Head of caudate nucleus (tissue), 42 donors: ENCODE data around the gene CRCP.
"Not testable (repeated sequence)": the region's sequence is repeated elsewhere in the genome, so short reads cannot be mapped to it uniquely, and the experiment has no call there.

Experiments used
- DNase-seq, 42 donors: peaks; one replicate each; pipeline versions ENCODE4 v3.0.0 to v3.0.0-alpha.2; 2020 to 2021; ENCODE audit warnings: mixed read lengths in 7 of 42
- intact Hi-C: fragments of 100-400 bp; cut with DNase I; formaldehyde crosslinking; loops from one replicate; pipeline ENCODE4 v1.15.0; 2022

The CRCP gene

DNA sequence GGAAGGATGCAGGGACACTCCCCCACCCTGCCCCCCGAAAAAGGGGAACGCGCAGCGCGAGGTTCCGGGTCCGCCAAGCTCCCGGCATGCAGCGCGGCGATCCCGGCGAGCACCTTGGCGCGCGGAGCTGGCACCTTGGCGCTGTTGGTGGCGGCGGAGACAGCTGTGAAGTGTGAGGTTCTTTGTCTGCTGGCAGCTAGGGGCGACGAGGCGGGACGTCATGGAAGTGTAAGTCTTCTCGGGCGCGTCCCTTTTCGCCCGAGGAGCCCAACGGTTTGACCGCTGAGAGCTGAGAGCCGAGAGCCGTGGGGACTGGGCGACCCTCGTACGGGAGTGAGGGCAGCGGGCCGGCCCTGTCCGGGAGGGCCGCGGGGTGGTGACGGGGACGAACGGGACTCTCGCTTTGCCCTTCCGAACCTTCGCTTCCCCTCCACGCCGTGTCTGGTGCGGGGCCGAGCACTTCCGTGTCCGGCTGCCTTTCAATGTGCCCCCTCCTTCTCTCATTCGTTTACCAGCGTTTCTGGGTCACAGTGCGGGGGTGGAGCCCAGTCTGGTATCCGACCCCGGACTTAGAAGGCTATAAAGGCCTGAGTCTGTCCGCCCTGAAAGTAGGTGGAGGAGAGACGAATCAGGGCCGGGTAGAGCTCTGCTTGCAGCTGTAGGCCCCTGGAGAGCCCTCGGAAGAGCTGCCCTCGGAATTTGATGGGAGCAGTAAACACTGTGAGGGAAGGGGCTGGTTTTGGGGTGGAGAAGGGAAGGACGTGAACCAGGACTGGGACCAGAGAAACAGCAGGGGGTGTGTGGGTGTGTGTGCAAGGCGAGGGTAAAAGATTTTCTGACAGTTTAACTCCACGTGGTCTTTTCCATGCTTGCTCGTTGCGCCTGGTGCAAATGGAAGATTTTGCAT is at the start of gene CRCP:
CRCP (plus strand) TSS at position 105 of the 907 bp plus-strand sequence; CDS start at position 221, 116 bp downstream.
- peak; percentile 56 to 93 (median 86) for DNase-seq
- intact Hi-C loops = no loop called here

DNA sequence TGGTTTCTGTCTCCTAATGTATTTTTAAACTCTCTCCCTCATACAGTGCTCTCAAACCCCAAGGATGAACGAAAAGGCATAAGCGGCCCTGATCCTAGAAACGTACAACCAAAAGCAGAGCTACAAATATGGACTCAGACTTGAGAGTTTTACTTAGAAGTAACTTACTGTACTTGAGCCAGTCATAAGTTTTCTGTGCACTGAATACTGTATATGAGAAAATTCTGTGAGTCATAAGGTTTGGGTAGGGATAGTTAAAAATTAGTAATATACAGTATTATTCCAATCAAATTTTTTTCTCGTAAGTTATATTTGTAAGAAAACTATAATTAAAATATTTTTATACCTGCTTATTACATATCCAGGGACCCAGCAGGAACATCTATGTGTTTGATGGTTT is 44.9 kb upstream of the CRCP start:
- DNase-seq = no peak
- intact Hi-C loops = no loop called here

DNA sequence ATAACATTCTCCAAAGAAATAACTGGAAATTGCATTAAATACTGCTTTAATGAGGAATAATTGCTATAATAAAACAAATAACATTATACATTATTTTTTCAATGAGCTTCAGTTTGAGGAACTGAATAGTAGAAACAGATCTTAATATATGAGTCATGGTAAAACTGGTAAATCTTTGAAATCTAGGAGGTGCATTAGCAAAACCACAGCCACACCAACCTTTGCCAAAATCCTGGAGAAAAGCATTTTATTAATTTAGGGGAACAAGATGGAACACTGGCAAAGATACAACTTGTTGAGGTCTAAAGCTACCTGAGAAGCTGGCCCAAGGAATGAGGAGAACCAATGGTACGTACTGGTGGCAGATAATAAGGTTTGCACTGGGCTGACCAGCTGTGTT is 44.4 kb upstream of the CRCP start:
- intact Hi-C loops = no loop called here
- DNase-seq = no peak

DNA sequence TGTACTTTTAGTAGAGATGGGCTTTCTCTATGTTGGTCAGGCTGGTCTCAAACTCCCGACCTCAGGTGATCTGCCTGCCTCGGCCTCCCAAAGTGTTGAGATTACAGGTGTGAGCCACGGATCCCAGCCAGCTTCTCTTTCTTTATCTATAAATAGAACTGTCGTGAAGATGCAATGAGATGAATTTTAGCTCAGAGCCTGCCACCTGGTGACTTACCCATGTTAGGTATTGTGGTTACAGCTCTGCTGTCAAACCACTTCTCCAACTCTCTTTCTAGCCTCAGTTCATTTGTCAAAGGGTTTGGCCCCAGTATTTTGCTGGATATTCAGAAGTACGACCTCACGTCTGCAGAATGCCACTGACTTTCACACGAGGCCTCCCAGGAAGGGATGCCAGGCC is 42.4 kb upstream of the CRCP start:
- intact Hi-C loops = not testable (repeated sequence)
- peak in 14 of 42 donors; percentile 11 to 52 (median 32) for DNase-seq

DNA sequence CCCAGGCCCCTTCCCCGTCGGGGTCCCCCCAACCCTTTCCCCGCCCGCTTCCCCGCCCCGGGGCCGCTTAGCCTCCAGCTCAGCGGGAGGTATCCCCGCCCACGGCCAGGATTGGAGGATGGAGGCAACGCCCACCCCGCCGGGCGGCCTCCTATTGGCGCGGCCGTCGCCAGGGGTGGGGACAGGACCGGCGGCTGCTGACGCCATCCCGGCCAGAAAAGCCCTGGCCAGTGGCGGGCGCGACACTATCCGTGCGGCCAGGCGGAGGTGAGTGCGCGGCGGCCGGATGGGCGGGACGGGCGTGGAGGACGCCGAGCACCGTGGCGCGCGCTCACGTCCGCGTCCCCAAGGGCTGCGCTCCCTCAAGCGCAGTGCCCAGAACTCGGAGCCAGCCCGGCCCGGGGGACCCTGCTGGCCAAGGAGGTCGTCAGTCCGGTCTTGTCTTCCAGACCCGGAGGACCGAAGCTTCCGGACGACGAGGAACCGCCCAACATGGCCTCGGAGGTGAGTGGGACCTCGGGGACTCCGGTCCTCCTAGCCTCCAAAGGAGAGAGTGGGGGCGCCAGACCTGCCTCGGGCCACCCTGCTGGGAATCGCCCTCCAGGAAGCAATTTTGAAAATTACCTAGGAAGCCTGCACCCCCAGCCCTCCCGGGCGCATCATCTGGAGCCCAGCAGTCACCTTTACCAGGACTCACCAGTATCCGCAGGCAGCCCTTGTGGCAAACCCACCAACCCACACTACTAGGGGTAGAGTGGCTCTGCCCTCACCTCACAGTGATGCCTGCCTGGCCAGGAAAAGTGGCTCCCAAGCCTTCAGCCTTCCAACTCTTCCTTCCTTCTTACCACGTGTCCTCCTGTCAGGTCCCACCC is 38.8 kb upstream of the CRCP start, which contains the start of gene ASL:
ASL (plus strand) TSS at position 230 of the 872 bp plus-strand sequence; CDS start at position 493, 263 bp downstream.
- DNase-seq = peak; percentile 81 to 98 (median 96)
- intact Hi-C loops = no loop called here

DNA sequence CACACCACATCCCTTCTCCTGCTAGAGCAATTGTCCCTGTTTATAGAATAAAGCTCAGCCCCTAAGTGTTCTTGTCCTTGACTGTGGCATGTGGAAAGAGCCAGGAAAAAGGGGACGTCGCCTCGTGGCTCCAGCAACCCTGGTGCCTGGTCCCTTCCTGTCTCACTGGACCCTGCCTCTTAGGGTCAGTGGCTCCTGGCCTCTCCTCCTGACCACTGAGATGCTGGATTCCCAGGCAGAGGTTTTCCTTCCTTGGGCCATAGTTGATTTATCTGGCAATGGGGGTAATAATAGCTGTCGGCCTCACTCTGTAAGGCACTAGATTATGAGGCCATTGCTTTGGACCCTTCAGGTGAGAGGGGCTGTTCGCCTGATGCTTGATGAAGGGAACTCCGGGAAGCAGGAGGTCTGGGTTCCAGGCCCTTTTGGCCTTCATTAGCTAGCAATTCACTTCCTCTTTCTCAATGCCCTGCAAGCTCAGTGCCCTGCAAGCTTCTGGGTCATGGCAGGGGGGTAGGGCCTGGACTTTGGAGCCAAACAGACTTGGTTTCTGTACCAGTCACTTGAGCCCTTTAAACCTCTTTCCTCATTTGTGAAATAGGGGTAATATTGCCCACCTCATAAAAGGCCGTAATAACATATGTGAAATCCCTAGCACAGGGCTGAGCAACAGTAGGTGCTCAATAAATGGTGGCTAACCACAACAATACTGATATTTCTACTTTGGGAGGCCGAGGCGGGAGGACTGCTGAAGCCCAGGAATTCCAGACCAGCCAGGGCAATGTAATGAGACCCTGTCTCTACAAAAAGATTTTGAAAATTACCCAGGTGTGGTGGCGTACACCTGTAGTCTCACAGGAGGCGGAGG is 38.0 kb upstream of the CRCP start:
- DNase-seq = no peak
- intact Hi-C loops = no loop called here

DNA sequence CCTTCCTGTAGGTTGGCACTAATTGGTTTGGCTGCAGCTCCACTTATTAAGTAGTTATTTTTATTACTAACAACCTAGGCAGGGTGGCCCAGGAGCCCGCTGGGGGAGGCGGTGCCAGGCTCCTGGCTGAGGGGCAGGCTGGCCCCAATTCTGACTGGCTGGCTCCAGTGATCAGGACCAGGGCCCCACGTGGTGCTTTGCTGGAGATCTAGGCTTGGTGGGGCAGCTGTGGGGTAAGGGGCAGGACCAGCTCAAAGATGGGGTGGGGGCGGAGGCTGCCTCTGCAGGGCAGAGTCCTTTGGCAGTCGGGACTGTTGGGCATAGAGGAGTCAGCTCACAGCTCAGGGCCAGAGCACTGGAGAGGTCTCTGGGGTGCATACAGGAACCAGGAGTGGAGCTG is 36.6 kb upstream of the CRCP start:
- no peak for DNase-seq

DNA sequence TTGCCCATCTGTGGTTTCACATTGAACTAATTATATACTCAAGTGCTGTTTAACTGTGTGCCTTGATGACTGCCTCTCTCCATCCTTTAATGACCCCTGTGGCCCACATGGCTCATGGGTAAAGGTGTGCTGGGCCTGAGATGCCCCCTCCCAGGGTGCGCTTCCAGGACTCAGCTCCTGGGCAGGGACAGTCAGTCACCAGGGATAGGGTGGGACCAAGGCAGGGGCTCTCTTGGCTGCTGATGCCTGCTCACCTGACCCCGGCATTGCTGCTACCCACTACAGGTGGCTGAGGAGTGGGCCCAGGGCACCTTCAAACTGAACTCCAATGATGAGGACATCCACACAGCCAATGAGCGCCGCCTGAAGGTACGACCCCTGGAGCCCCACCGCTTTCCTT is 32.6 kb upstream of the CRCP start:
- DNase-seq = no peak
- intact Hi-C loops = no loop called here

More for the DNA sequence above, 36.6 kb upstream of the CRCP start:
- intact Hi-C loops = no loop called here

DNA sequence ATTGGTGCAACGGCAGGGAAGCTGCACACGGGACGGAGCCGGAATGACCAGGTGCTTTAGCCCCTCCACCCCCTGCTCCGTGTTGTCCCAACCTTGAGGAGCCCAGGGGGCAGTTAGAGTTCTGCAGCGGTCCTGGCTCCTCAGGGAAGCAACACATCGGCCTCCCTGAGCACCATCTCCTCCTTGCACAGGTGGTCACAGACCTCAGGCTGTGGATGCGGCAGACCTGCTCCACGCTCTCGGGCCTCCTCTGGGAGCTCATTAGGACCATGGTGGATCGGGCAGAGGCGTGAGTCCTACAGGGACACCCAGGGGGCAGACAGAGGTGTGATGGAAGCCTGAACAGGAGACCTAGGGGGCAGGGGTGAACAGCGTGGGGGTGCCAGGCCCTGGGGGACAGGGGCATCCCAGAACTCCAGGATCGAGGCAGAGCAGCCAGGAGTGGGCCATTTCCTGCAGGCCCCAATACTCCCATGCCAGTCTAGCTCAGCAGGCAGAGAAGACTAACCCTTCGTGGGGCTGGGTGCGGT is 31.7 kb upstream of the CRCP start:
- intact Hi-C loops = no loop called here
- DNase-seq = no peak

DNA sequence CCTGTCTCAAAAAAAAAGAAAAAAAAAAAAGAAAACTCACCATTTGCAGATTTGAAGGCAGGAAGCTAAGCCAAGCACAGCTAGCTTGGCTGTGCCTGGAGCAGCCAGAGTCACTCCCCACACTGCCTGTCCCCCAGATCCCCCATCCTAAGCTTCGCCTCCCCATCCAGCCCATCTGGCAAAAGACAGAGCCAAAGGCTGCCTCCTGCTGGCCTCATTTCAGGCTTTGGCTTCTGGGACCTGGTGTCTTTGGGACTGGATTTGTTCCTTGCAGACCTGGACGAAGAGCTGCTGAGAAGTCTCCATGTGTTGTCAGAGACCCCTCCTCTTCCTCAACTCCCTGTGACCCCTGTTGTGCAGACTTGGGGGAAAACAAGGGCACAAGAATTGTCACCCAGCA is 31.0 kb upstream of the CRCP start:
- intact Hi-C loops = no loop called here
- no peak for DNase-seq

DNA sequence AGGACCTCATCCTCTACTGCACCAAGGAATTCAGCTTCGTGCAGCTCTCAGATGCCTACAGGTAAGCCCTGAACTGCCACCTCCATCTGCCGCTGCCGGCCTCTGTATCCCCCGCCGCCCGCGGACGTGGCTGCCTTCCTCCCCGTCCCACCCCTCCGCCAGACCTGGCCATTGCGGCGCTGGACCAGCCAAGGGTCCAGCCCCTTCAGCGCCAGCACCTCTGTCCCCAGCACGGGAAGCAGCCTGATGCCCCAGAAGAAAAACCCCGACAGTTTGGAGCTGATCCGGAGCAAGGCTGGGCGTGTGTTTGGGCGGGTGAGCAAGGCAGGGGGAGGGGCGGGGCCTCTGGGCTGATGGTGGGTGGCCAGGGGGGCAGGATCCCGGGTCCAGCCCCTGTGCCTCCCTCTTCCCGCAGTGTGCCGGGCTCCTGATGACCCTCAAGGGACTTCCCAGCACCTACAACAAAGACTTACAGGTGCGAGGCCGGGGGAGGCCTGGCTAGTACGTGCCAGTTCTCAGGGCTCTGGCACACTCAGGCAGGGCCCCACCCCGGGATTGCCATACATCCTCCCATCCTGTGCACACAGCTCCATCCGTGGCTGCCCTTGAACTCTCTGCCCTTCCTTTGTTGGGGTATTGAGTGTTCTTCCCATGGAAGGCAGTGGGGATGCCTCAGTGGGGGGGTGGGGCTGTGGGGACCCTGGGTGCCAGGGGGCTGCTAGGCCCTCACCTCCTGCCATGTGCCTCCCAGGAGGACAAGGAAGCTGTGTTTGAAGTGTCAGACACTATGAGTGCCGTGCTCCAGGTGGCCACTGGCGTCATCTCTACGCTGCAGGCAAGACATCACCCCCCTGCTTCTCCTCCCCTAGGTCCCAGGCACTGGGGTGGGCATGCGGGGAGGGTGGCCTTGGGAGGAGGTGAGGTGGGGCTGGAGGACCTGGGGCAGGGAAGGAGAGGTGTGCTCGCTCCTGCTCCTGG is 25.5 kb upstream of the CRCP start:
- intact Hi-C loops = no loop called here
- DNase-seq = no peak

DNA sequence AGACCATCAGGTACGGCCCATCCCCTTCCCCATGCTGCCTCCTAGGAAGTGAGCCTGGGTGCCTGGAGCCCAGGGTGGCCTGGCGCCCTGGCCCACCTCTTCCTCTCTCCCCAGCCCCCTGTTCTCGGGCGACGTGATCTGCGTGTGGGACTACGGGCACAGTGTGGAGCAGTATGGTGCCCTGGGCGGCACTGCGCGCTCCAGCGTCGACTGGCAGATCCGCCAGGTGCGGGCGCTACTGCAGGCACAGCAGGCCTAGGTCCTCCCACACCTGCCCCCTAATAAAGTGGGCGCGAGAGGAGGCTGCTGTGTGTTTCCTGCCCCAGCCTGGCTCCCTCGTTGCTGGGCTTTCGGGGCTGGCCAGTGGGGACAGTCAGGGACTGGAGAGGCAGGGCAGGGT is 22.0 kb upstream of the CRCP start:
- no peak for DNase-seq

DNA sequence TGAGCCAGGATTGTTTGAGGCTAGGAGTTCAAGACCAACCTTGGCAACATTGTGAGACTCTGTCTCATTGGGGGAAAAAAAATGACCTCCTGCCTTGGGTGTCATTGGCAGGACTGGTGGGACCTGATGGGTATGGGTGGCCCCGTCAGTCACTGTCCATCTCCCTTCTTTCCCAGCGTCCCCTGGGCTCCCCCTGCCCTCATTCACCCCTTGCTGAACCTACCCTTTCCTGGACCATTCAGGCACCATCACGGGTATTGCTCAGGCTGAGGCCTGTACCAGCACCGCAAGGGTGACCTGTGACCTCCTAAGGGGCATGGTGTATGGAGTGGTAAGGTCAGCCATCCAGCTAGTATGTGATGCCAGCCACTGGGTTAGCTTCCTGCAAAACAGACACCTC is 19.6 kb upstream of the CRCP start:
- no peak for DNase-seq
- intact Hi-C loops = no loop called here

More for the DNA sequence above, 22.0 kb upstream of the CRCP start:
- intact Hi-C loops = no loop called here

DNA sequence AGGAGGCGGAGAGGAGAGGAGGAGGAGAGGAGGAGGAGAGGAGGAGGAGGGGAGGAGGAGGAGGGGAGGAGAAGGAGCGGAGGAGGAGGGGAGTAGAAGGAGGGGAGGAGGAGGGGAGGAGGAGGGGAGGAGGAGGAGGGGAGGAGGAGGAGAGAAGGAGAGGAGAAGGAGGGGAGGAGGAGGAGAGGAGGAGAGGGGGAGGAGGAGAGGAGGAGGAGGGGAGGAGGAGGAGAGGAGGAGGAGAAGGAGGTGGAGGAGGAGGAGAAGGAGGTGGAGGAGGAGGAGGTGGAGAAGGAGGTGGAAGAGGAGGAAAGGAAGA is 15.5 kb upstream of the CRCP start:
- intact Hi-C loops = no loop called here
- no peak for DNase-seq

DNA sequence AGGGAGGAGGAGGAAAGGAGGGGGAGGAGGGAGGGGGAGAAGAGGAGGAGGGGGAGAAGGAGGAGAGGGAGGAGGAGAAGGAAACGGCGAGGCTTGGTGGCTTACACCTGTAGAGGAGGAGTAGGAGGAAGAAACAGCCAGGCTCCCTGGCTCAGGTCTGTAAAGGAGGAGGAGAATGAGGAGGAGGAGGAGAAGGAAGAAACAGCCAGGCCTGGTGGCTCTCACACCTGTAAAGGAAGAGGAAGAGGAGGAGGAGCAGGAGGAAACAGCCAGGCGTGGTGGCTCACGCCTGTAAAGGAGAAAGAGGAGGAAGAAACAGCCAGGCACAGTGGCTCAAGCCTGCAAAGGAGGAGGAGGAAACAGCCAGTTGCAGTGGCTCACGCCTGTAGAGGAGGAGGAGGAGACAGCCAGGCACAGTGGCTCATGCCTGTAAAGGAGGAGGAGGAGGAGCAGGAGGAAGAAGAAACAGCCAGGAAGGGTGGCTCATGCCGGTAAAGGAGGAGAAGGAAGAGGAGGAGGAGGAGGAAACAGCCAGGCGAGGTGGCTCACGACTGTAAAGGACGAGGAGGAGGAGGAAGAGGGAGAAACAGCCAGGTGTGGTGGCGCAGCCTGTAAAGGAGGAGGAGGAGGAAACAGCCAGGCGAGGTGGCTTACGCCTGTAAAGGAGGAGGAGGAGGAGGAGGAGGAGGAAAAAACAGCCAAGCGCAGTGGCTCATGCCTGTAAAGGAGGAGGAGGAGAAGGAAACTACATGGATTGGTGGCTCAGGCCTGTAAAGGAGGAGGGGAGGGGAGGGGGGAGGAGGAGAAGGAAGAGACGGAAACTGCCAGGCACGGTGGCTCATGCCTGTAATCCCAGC is 14.9 kb upstream of the CRCP start:
- intact Hi-C loops = no loop called here
- peak in 39 of 42 donors; percentile 22 to 72 (median 37) for DNase-seq

DNA sequence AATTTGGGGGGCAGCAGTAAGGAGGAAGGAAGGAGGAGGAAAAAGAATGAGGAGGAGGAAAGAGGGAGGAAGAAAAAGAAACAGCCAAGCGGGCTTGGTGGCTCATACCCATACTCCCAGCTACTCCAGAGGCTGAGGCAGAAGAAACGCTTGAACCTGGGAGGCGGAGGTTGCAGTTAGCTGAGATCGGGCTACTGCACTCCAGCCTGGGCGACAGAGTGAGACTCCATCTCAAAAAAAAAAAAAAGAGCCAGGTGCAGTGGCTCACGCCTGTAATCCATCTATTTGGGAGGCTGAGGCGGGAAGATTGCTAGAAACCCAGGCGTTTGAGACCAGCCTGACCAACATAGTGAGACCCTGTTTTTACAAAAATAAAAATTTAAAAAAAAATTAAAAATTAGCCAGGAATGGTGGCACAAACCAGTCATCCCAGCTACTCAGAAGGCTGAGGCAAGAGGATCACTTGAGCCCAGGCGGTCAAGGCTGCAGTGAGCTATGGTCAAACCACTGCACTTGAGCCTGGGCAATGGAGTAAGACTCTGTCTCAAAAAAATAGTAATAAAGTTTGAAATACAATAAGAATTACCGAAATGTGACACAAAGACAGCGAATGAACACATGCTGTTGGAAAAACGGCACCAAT is 14.1 kb upstream of the CRCP start:
- DNase-seq = no peak
- intact Hi-C loops = no loop called here
